HepG2 (cell line): ENCODE data around the gene LCN1. TPM values are rescaled to one million over a fixed set of nuclear protein-coding genes. Genes with fewer than 3 reads are reported as not detected.

Experiments used
- HINFP ChIP-seq: sonication (generic); formaldehyde crosslinking; IDR thresholded peaks from 2 replicates; pipeline ENCODE4 v1.4.0; 2020; ENCODE audit warnings: low read depth, mild to moderate bottlenecking, missing genetic modification reagents
- KDM2A ChIP-seq: sonication (generic); formaldehyde crosslinking; IDR thresholded peaks from 2 replicates; pipeline ENCODE4 v1.4.0; 2020; ENCODE audit warnings: low read depth, missing genetic modification reagents, borderline replicate concordance
- RBM22 ChIP-seq: fragments of 200-400 bp; formaldehyde crosslinking; optimal IDR thresholded peaks from 2 replicates; pipeline ENCODE3; 2017; ENCODE audit warnings: mild to moderate bottlenecking, low read length, moderate library complexity
- ZFX ChIP-seq: sonication (generic); formaldehyde crosslinking; IDR thresholded peaks from 2 replicates; pipeline ENCODE4 v1.4.0; 2020; ENCODE audit warnings: mild to moderate bottlenecking, low read depth, missing genetic modification reagents, moderate library complexity
- ZNF350 ChIP-seq: sonication (generic); formaldehyde crosslinking; IDR thresholded peaks from 2 replicates; pipeline ENCODE4 v1.4.0; 2020; ENCODE audit warnings: mild to moderate bottlenecking, low read depth, missing genetic modification reagents, borderline replicate concordance
- ZNF354B ChIP-seq: sonication (generic); formaldehyde crosslinking; IDR thresholded peaks from 2 replicates; pipeline ENCODE4 v1.8.0; 2022; ENCODE audit warnings: mild to moderate bottlenecking, missing genetic modification reagents
- ZNF646 ChIP-seq: sonication (generic); formaldehyde crosslinking; IDR thresholded peaks from 2 replicates; pipeline ENCODE4 v1.9.0; 2021; ENCODE audit warnings: mild to moderate bottlenecking, missing genetic modification reagents
- ZNF709 ChIP-seq: sonication (generic); formaldehyde crosslinking; IDR thresholded peaks from 2 replicates; pipeline ENCODE4 v1.5.0; 2020; ENCODE audit warnings: mild to moderate bottlenecking, missing genetic modification reagents
- polyA plus RNA-seq, 8 experiments: library from polyadenylated mRNA; depleted of rRNA in 3 of 8; stranded (reverse) in 7 of 8; unstranded in 1 of 8; fragments of >200 nt; fragmentation: Illumina TruSeq in 4 of 8; extraction: Trizol in 4 of 8; gene quantifications; 2 replicates each; pipeline versions ENCODE4 v1.2.1 to v1.2.3, GENCODE V29; 2011 to 2016; ENCODE audit warnings: low read depth in 4 of 8, missing spikeins in 1 of 8, mixed read lengths in 1 of 8; ENCODE audit not compliant: insufficient read depth in 1 of 8
- total RNA-seq, 5 experiments: library from RNA; depleted of rRNA; stranded (reverse); fragments of >200 nt; fragmentation: Illumina TruSeq; extraction: Trizol; gene quantifications; 2 replicates each; pipeline ENCODE4 v1.2.3, GENCODE V29; 2016; ENCODE audit warnings: low read depth in 1 of 5
- TF ChIP-seq, protein P1 (sequence below): sonication (generic); formaldehyde crosslinking; IDR thresholded peaks from 2 replicates; pipeline ENCODE4 v1.5.0; 2020; ENCODE audit warnings: missing genetic modification reagents

The LCN1 gene
- total and polyA plus RNA-seq, 2 of the 13 experiments (the other 11 are each of a cell fraction or from before 2014, with no cell fraction given): not detected

DNA sequence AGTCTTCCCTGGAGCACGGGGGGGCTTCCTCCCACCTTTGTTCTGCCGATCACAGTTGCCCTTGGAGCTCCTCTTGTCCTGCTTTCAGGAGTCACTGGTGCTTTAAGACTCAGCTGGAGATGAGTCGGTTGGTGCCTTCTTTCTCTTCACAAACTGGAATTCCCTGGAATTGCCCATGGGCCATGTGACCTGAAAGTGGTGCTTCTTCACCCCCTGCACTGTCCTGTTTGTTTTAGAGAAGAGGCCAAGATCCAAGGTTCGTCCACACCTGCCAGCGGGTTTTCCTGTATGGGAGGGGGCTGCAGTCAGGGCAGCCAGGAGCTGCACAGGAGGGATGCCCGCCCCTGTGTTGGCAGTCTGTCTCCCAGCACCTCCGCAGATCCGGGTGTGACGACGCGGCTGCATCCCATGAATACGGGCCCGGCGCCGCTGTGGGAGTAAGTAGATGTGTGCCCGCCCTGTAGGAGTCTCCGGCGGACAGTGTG lies 30.2 kb upstream of the LCN1 start (continued):
- TF ChIP-seq HINFP (CRISPR knock-in tag): 0 out of 2 replicates have a peak, but pooled peaks have one; percentile 30
- TF ChIP-seq ZNF354B (CRISPR knock-in tag): 0 out of 2 replicates have a peak, but pooled peaks have one; percentile 33
- no peak for TF ChIP-seq ZNF646
- no peak for TF ChIP-seq ZNF350
- TF ChIP-seq RBM22: peak; percentile 30
- TF ChIP-seq, protein P1, sequence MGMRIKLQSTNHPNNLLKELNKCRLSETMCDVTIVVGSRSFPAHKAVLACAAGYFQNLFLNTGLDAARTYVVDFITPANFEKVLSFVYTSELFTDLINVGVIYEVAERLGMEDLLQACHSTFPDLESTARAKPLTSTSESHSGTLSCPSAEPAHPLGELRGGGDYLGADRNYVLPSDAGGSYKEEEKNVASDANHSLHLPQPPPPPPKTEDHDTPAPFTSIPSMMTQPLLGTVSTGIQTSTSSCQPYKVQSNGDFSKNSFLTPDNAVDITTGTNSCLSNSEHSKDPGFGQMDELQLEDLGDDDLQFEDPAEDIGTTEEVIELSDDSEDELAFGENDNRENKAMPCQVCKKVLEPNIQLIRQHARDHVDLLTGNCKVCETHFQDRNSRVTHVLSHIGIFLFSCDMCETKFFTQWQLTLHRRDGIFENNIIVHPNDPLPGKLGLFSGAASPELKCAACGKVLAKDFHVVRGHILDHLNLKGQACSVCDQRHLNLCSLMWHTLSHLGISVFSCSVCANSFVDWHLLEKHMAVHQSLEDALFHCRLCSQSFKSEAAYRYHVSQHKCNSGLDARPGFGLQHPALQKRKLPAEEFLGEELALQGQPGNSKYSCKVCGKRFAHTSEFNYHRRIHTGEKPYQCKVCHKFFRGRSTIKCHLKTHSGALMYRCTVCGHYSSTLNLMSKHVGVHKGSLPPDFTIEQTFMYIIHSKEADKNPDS (CRISPR knock-in tag): no peak
- peak; percentile 55 for TF ChIP-seq ZFX (CRISPR knock-in tag)
- TF ChIP-seq KDM2A: peak; percentile 64; the same call in 1 of the 2 replicates
- TF ChIP-seq ZNF709 (CRISPR knock-in tag): no peak
- TF ChIP-seq, all 625 proteins: peak for 121
